Mesendoderm (in vitro differentiated cells): ENCODE data around the gene TRAM2.
A peak's percentile ranks its signal among the peaks of the same experiment; 100 is the strongest.

Experiments used
- DNase-seq: peaks from one replicate; pipeline ENCODE4 v3.0.0; 2013
- H2AK5ac ChIP-seq: 2 replicates; pipeline ENCODE4 v1.6.1; 2013; ENCODE audit warnings: low read length, inconsistent platforms
- H2BK120ac ChIP-seq: 2 replicates; pipeline ENCODE4 v1.6.1; 2013; ENCODE audit warnings: low read depth, mild to moderate bottlenecking, low read length, moderate library complexity, mixed read lengths
- H2BK15ac ChIP-seq: replicated peaks from 2 replicates; pipeline ENCODE4 v1.6.1; 2013; ENCODE audit warnings: low read depth, mild to moderate bottlenecking, moderate library complexity
- H2BK5ac ChIP-seq: 2 replicates; pipeline ENCODE4 v1.6.1; 2013; ENCODE audit warnings: low read length, inconsistent platforms
- H3K18ac ChIP-seq: 2 replicates; pipeline ENCODE4 v1.6.1; 2013; ENCODE audit warnings: mild to moderate bottlenecking, low read length, mixed read lengths
- H3K23ac ChIP-seq: one replicate; pipeline ENCODE4 v1.6.1; 2013; ENCODE audit warnings: low read length
- H3K27ac ChIP-seq: 2 replicates; pipeline ENCODE4 v1.5.1; 2013; ENCODE audit warnings: low read depth, mild to moderate bottlenecking, inconsistent platforms, low read length, moderate library complexity
- H3K27me3 ChIP-seq: 2 replicates; pipeline ENCODE4 v1.6.1; 2013; ENCODE audit warnings: low read length, control low read depth, mild to moderate bottlenecking, inconsistent platforms; ENCODE audit not compliant: insufficient read depth, poor library complexity
- H3K36me3 ChIP-seq: 2 replicates; pipeline ENCODE4 v1.6.1; 2013; ENCODE audit warnings: low read length, inconsistent platforms; ENCODE audit not compliant: control insufficient read depth, insufficient read depth
- H3K4ac ChIP-seq: one replicate; pipeline ENCODE4 v1.6.1; 2013; ENCODE audit warnings: low read depth, mild to moderate bottlenecking, low read length, moderate library complexity
- H3K4me1 ChIP-seq: 2 replicates; pipeline ENCODE4 v1.6.1; 2013; ENCODE audit warnings: low read depth, low read length, inconsistent platforms; ENCODE audit not compliant: control insufficient read depth
- H3K4me2 ChIP-seq: 2 replicates; pipeline ENCODE4 v1.6.1; 2013; ENCODE audit warnings: low read length
- H3K4me3 ChIP-seq: 2 replicates; pipeline ENCODE4 v1.5.1; 2013; ENCODE audit warnings: mild to moderate bottlenecking, low read length
- H3K56ac ChIP-seq: one replicate; pipeline ENCODE4 v1.6.1; 2013; ENCODE audit warnings: low read length
- H3K79me1 ChIP-seq: 2 replicates; pipeline ENCODE4 v1.6.1; 2013; ENCODE audit warnings: low read length, inconsistent platforms
- H3K79me2 ChIP-seq: 2 replicates; pipeline ENCODE4 v1.6.1; 2013; ENCODE audit warnings: mild to moderate bottlenecking, low read length; ENCODE audit not compliant: control insufficient read depth, insufficient read depth
- H3K9ac ChIP-seq: 2 replicates; pipeline ENCODE4 v1.6.1; 2013; ENCODE audit warnings: low read length, inconsistent platforms
- H4K5ac ChIP-seq: one replicate; pipeline ENCODE4 v1.6.1; 2013; ENCODE audit warnings: low read length
- H4K8ac ChIP-seq: one replicate; pipeline ENCODE4 v1.6.1; 2013; ENCODE audit warnings: low read depth, mild to moderate bottlenecking, control low read depth, low read length, moderate library complexity
- WGBS: extraction: QIAGEN DNeasy Blood & Tissue Kit; methylation state at CpG from one replicate; pipeline ENCODE4 v1.1.7; 2013; ENCODE audit warnings: low lambda C conversion rate, missing lambda C conversion rate; ENCODE audit not compliant: insufficient coverage; ENCODE audit errors: extremely low coverage; 5-methylcytosine and 5-hydroxymethylcytosine counted together

TRAM2 gene

DNA sequence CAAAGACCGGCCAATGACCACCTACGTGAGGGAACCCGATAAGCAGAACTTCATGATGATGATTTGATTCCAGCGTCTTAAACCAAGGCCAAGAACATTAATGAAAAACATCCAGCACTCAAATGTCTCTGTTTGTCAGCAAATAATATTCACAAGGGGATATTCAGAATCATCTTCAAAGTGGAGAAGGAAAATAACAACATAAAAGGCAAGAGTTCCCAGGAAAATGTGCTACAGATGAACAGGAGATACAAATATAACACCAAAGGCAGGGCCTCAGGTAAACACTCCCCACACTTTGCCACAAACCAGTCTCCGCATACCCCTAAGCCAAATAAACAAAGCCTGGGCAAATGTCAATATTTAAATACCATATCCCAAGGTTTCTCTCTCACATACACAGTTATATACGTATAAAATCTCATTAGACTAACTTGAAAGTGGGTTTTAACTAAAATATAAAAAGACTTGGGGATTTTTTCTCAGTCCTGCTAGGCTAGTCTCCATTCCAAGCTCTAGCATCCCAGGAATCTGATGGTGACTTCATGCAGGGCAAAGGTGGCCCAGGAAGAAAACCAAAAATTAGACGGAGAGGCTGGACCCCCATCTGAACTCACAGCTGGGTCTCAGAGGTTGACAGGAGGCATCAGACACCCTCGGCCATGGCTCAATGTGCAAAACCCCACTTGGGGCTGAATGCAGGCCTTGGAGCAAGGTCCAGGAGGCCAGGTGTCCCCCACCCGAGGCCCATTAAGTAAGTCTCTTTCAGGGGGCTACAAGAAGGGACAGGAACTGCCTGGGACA, 32.1 kb downstream of the TRAM2 start:
- peak overlapping the region; percentile 56 for H4K5ac ChIP-seq
- peak overlapping the region; percentile 94 for H3K27ac ChIP-seq
- H3K23ac ChIP-seq = no peak overlapping the region
- no peak overlapping the region for H3K4me2 ChIP-seq
- H2BK120ac ChIP-seq = peak overlapping the region; percentile 23
- H2AK5ac ChIP-seq = peak overlapping the region; percentile 81
- H3K18ac ChIP-seq = peak overlapping the region; percentile 43
- no peaks in the 10 kb centered on the region for H3K36me3 ChIP-seq
- DNase-seq = no peak
- H3K4ac ChIP-seq = peak overlapping the region; percentile 95
- no peak overlapping the region for H3K4me3 ChIP-seq
- H3K9ac ChIP-seq = peak overlapping the region; percentile 25
- peak overlapping the region; percentile 77 for H3K56ac ChIP-seq
- WGBS = no CpG with 5 or more reads among the region's 9 CpGs
- H3K27me3 ChIP-seq = no peaks in the 10 kb centered on the region
- H3K79me2 ChIP-seq = peaks cover 56% of the 10 kb centered on the region
- peaks cover 39% of the 10 kb centered on the region for H3K79me1 ChIP-seq
- peaks cover 38% of the 10 kb centered on the region for H3K4me1 ChIP-seq
- peak overlapping the region; percentile 0 for H4K8ac ChIP-seq
- no peak overlapping the region for H2BK15ac ChIP-seq
- H2BK5ac ChIP-seq = peak overlapping the region; percentile 96

DNA sequence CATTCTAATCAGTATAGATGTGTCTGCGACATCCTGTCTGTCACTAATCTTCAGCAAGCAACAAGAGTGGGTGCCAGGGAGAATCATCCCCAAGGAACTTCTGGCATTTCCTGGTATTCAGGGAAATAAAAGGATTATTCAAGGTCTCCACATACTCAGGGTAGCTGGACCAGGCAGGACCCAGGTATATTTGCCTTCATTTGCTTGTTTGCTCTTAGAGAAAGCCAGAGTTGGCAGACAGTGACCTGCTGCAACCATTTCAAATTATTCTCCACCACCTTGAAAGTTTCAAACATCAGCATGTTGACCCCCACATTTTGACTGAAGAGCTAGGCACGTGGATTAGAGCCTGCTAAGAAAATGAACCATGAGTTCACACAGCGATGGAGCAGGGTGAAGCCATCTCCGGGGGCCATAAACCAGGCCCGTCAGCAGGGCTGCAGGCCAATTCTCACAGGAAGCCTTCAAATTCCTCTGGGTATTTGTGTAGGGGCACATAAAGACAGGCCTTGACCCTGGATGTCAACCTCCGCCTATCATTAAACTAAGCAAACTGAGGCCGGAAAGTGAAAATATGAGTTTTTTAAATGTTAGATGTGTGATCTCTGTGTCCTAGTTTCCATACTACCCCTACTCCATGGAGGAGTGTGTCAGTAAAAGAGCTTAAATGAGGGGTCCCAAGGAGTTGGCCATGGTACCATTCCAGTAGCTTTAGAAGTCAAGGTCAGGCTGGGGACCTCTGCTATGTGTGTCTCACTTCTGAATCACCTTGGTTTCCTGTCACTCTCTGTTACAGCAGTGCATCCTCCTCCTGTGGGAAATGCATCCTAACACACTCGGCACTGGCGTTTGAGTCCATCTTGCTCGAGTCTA, 32.9 kb downstream of the TRAM2 start:
- Histone ChIP-seq H2BK5ac (peak overlapping the region; percentile 96), H4K5ac (peak overlapping the region; percentile 56), H3K23ac (peak overlapping the region; percentile 90), H3K4me3 (no peak overlapping the region), H3K4ac (peak overlapping the region; percentile 95), H3K36me3 (no peaks in the 10 kb centered on the region), H3K79me2 (peaks cover 62% of the 10 kb centered on the region), H4K8ac (no peak overlapping the region), H3K56ac (peak overlapping the region; percentile 82), H3K9ac (peak overlapping the region; percentile 46), H3K27me3 (no peaks in the 10 kb centered on the region), H3K27ac (peak overlapping the region; percentile 94), H3K4me2 (peak overlapping the region; percentile 12), H3K79me1 (peaks cover 42% of the 10 kb centered on the region), H3K4me1 (peaks cover 44% of the 10 kb centered on the region), H2AK5ac (peak overlapping the region; percentile 81), H2BK15ac (no peak overlapping the region), H2BK120ac (peak overlapping the region; percentile 15), H3K18ac (peak overlapping the region; percentile 43)
- peak; percentile 95 for DNase-seq
- no CpG with 5 or more reads among the region's 10 CpGs for WGBS

DNA sequence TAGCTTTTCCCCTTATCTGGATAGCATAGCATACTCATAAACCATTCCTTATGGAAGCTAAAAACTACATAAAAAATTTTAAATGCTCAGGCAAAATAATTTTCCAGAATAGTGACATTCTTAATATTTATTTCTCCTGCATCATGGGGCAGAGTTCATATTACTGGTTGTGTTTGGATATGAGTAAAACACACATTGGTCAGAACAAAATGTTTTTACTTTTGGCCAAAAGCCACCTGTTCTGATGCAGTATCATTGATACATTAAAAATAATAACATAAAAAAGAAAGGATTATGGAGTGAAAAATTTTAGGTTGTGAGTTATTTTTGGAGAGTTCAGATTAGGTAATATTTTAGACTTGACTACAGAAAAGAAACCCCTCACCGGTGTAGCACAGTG, 33.6 kb downstream of the TRAM2 start:
- Histone ChIP-seq H3K23ac (no peak overlapping the region), H3K79me1 (peaks cover 41% of the 10 kb centered on the region), H3K4me2 (no peak overlapping the region), H3K27ac (no peak overlapping the region), H2BK120ac (no peak overlapping the region), H3K79me2 (peaks cover 58% of the 10 kb centered on the region), H2BK15ac (no peak overlapping the region), H3K4ac (no peak overlapping the region), H4K8ac (no peak overlapping the region), H2BK5ac (no peak overlapping the region), H3K4me3 (no peak overlapping the region), H3K4me1 (peaks cover 44% of the 10 kb centered on the region), H3K56ac (no peak overlapping the region), H2AK5ac (no peak overlapping the region), H3K9ac (no peak overlapping the region), H3K18ac (no peak overlapping the region), H3K27me3 (no peaks in the 10 kb centered on the region), H3K36me3 (no peaks in the 10 kb centered on the region), H4K5ac (no peak overlapping the region)
- no CpG with 5 or more reads among the region's 1 CpG for WGBS
- no peak for DNase-seq

DNA sequence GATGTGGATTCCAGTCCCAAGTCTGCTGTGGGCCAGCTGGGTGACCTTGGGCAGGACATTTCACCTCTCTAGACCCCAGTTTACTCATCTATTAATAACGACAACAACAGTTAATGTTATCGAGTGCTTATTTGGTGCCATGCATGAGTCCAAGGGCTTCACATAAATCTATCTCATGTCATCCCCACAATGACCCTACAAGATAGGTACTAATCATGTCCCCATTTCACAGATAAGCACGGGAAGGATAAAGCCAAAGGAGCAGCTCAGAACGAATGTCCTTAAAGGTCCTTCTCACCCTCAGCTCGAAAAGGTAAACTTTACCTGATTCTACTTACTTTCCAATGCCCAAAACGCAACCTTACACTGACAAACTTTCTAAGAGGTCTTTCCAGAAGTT, 35.7 kb downstream of the TRAM2 start:
- WGBS = no CpG with 5 or more reads among the region's 6 CpGs
- Histone ChIP-seq H3K4me2 (no peak overlapping the region), H3K27ac (no peak overlapping the region), H4K8ac (no peak overlapping the region), H3K4ac (no peak overlapping the region), H3K18ac (peak overlapping the region; percentile 54), H3K23ac (no peak overlapping the region), H3K36me3 (no peaks in the 10 kb centered on the region), H3K4me1 (peaks cover 55% of the 10 kb centered on the region), H3K79me2 (peaks cover 50% of the 10 kb centered on the region), H4K5ac (no peak overlapping the region), H3K9ac (no peak overlapping the region), H2BK15ac (no peak overlapping the region), H3K27me3 (no peaks in the 10 kb centered on the region), H2BK5ac (no peak overlapping the region), H2AK5ac (no peak overlapping the region), H3K4me3 (no peak overlapping the region), H3K56ac (peak overlapping the region; percentile 25), H2BK120ac (no peak overlapping the region), H3K79me1 (peaks cover 43% of the 10 kb centered on the region)
- no peak for DNase-seq

DNA sequence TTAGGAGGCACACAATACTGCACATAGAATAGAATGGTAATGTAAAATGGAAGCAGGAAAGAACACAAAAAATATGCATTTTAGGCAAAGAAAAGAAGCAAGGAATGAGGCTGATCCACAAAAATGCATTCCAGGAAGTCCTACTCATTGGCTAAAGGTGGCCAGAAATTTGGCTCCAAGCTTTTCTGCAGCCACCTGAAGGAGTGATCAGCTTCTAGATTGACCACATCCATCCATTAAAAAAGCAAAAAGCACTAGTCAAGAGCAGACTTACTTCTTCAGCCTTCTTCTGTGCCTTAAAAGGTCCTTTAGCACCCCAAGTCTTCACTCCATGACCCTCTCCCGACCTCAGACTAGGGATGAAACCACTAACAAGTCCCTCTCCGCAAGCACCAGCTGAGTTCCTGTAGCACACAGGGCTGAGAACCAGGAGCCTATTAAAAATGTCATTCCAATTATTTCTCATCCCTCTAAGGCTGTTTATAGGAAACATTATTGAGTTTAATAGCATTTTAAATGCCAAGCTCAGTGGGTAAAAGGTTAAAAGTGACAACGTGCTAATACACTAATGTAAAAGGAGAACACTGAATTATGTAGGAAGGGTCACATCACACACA, 36.5 kb downstream of the TRAM2 start:
- Histone ChIP-seq H2BK120ac (no peak overlapping the region), H3K56ac (peak overlapping the region; percentile 25), H3K9ac (no peak overlapping the region), H3K27me3 (no peaks in the 10 kb centered on the region), H3K36me3 (no peaks in the 10 kb centered on the region), H3K4me3 (no peak overlapping the region), H3K4me2 (no peak overlapping the region), H3K79me1 (peaks cover 43% of the 10 kb centered on the region), H4K5ac (no peak overlapping the region), H2AK5ac (peak overlapping the region; percentile 74), H3K4me1 (peaks cover 54% of the 10 kb centered on the region), H3K27ac (no peak overlapping the region), H2BK5ac (peak overlapping the region; percentile 61), H4K8ac (no peak overlapping the region), H2BK15ac (no peak overlapping the region), H3K18ac (no peak overlapping the region), H3K79me2 (peaks cover 44% of the 10 kb centered on the region), H3K23ac (no peak overlapping the region), H3K4ac (no peak overlapping the region)
- DNase-seq = no peak
- WGBS = no CpG with 5 or more reads among the region's 3 CpGs
